H1 (cell line): Measurements from ENCODE around the gene TNRC6A. TPM values are rescaled to one million over a fixed set of nuclear protein-coding genes. Genes with fewer than 3 reads are reported as not detected.

Source experiments
- CTCF ChIA-PET: fragments of 300-600 bp; sonication (Branson Sonifier 250); formaldehyde crosslinking; loops from one replicate; lab custom pipeline; 2021; ENCODE audit not compliant: partially characterized antibody; lab: Charles Lee
- POLR2A ChIA-PET: fragments of 300-600 bp; sonication (Branson Sonifier 250); formaldehyde crosslinking; loops from one replicate; lab custom pipeline; 2021; ENCODE audit warnings: inconsistent platforms; ENCODE audit not compliant: partially characterized antibody; lab: Charles Lee
- DNase-seq, 2 experiments: peaks; one replicate each; pipeline versions ENCODE4 v3.0.0 to v3.0.0-alpha.2; 2010 to 2022; ENCODE audit warnings: low spot score in 2 of 2, low read depth in 1 of 2, mixed read lengths in 1 of 2
- FAIRE-seq: peaks from 2 replicates; lab custom pipeline; 2011; peaks lifted over from hg19 to GRCh38; lab: Jason Lieb, UNC
- H2AFZ ChIP-seq: 2 replicates; pipeline ENCODE4 v1.8.1; 2012; ENCODE audit warnings: low read length, inconsistent platforms
- H2AK5ac ChIP-seq: 2 replicates; pipeline ENCODE4 v1.6.1; 2013; ENCODE audit warnings: low read depth, low read length
- H2BK120ac ChIP-seq: replicated peaks from 2 replicates; pipeline ENCODE3; 2013; ENCODE audit warnings: low read depth, low read length, inconsistent platforms
- H2BK12ac ChIP-seq: 2 replicates; pipeline ENCODE4 v1.6.1; 2013; ENCODE audit warnings: low read depth, low read length
- H2BK15ac ChIP-seq: 2 replicates; pipeline ENCODE4 v1.6.1; 2013; ENCODE audit warnings: low read length
- H2BK20ac ChIP-seq: 2 replicates; pipeline ENCODE4 v1.6.1; 2013; ENCODE audit warnings: low read length
- H2BK5ac ChIP-seq: 2 replicates; pipeline ENCODE4 v1.6.1; 2013; ENCODE audit warnings: low read depth, low read length
- H3K14ac ChIP-seq: 2 replicates; pipeline ENCODE4 v1.6.1; 2013; ENCODE audit warnings: inconsistent platforms; ENCODE audit not compliant: insufficient read length
- H3K18ac ChIP-seq: 2 replicates; pipeline ENCODE4 v1.6.1; 2013; ENCODE audit warnings: low read length; ENCODE audit errors: extremely low read depth
- H3K23ac ChIP-seq: 2 replicates; pipeline ENCODE4 v1.6.1; 2013; ENCODE audit warnings: inconsistent platforms; ENCODE audit not compliant: insufficient read length
- H3K23me2 ChIP-seq: 2 replicates; pipeline ENCODE4 v1.6.1; 2013; ENCODE audit warnings: low read depth, low read length
- H3K27ac ChIP-seq: 2 replicates; pipeline ENCODE4 v1.6.1; 2011; ENCODE audit warnings: low read depth, low read length, inconsistent platforms
- H3K27me3 ChIP-seq, 4 experiments: replicated peaks in 1 of 4; 1 replicate in 1 of 4; 2 replicates in 3 of 4; pipeline versions ENCODE4 v1.6.1 to v1.8.1; 2011 to 2013; ENCODE audit warnings: low read length in 3 of 4, mild to moderate bottlenecking in 3 of 4, inconsistent platforms in 2 of 4, mixed read lengths in 2 of 4, moderate library complexity in 1 of 4; ENCODE audit not compliant: control insufficient read depth in 3 of 4, insufficient read depth in 3 of 4; ENCODE audit errors: extremely low read depth in 1 of 4
- H3K36me3 ChIP-seq, 4 experiments: 2 replicates each; pipeline versions ENCODE4 v1.6.1 to v1.8.1; 2011 to 2013; ENCODE audit warnings: mild to moderate bottlenecking in 4 of 4, low read length in 3 of 4, moderate library complexity in 2 of 4, control low read depth in 1 of 4, inconsistent platforms in 1 of 4; ENCODE audit not compliant: insufficient read depth in 4 of 4, control insufficient read depth in 2 of 4
- H3K4ac ChIP-seq: replicated peaks from 2 replicates; pipeline ENCODE3; 2013; ENCODE audit warnings: low read length, low read depth, mixed read lengths, inconsistent platforms; ENCODE audit not compliant: insufficient read length
- H3K4me1 ChIP-seq, 4 experiments: replicated peaks in 1 of 4; 1 replicate in 1 of 4; 2 replicates in 3 of 4; pipeline versions ENCODE4 v1.6.1 to v1.8.1; 2011 to 2013; ENCODE audit warnings: low read length in 3 of 4, inconsistent platforms in 2 of 4, mixed read lengths in 1 of 4; ENCODE audit not compliant: insufficient read depth in 4 of 4, control insufficient read depth in 3 of 4
- H3K4me2 ChIP-seq, 2 experiments: 2 replicates each; pipeline versions ENCODE4 v1.6.1 to v1.8.1; 2011 to 2013; ENCODE audit warnings: low read depth in 2 of 2, low read length in 2 of 2, control low read depth in 1 of 2, inconsistent platforms in 1 of 2, mild to moderate bottlenecking in 1 of 2; ENCODE audit not compliant: insufficient read depth in 1 of 2
- H3K4me3 ChIP-seq, 4 experiments: fragments of 200-600, 300-600 bp in 1 of 4; sonication (generic), shearing (Covaris generic), sonication (Bioruptor Twin) in 1 of 4; 2 replicates each; pipeline versions ENCODE4 v1.5.1 to v1.8.1; 2011 to 2016; ENCODE audit warnings: low read length in 4 of 4, low read depth in 3 of 4, control low read depth in 2 of 4, inconsistent platforms in 2 of 4, mild to moderate bottlenecking in 2 of 4, mixed read lengths in 1 of 4, moderate library complexity in 1 of 4; ENCODE audit not compliant: insufficient read depth in 2 of 4; ENCODE audit errors: extremely low read depth in 1 of 4
- H3K56ac ChIP-seq: replicated peaks from 2 replicates; pipeline ENCODE3; 2013; ENCODE audit warnings: low read depth, mild to moderate bottlenecking, mixed read lengths, low read length, inconsistent platforms; ENCODE audit not compliant: insufficient read length
- H3K79me1 ChIP-seq: 2 replicates; pipeline ENCODE4 v1.6.1; 2013; ENCODE audit warnings: low read depth, low read length, control low read depth
- H3K79me2 ChIP-seq, 2 experiments: 2 replicates each; pipeline versions ENCODE4 v1.6.1 to v1.8.1; 2012 to 2013; ENCODE audit warnings: low read length in 2 of 2, mild to moderate bottlenecking in 2 of 2, inconsistent platforms in 1 of 2; ENCODE audit not compliant: insufficient read depth in 2 of 2, control insufficient read depth in 1 of 2
- H3K9ac ChIP-seq, 4 experiments: replicated peaks in 1 of 4; 1 replicate in 1 of 4; 2 replicates in 3 of 4; pipeline versions ENCODE4 v1.6.1 to v1.8.1; 2011 to 2013; ENCODE audit warnings: low read depth in 3 of 4, low read length in 3 of 4, control low read depth in 2 of 4, mild to moderate bottlenecking in 2 of 4, moderate library complexity in 2 of 4, inconsistent platforms in 1 of 4; ENCODE audit errors: extremely low read depth in 1 of 4
- H3K9me3 ChIP-seq, 2 experiments: 2 replicates each; pipeline versions ENCODE4 v1.6.1 to v1.8.1; 2012 to 2013; ENCODE audit warnings: mild to moderate bottlenecking in 2 of 2, moderate library complexity in 2 of 2, control low read depth in 1 of 2, inconsistent platforms in 1 of 2, low read depth in 1 of 2, low read length in 1 of 2, mixed read lengths in 1 of 2; ENCODE audit not compliant: insufficient read depth in 2 of 2
- H4K20me1 ChIP-seq, 2 experiments: replicated peaks in 1 of 2; 2 replicates each; pipeline versions ENCODE3 to v1.8.1; 2011 to 2013; ENCODE audit warnings: inconsistent platforms in 2 of 2, low read length in 2 of 2, mild to moderate bottlenecking in 1 of 2; ENCODE audit not compliant: insufficient read depth in 2 of 2, control insufficient read depth in 1 of 2
- H4K5ac ChIP-seq: 2 replicates; pipeline ENCODE4 v1.6.1; 2013; ENCODE audit warnings: low read length, low read depth, mixed read lengths, inconsistent platforms; ENCODE audit not compliant: insufficient read length
- H4K8ac ChIP-seq: 2 replicates; pipeline ENCODE4 v1.8.0; 2013; ENCODE audit warnings: mild to moderate bottlenecking, moderate library complexity, low read length, inconsistent platforms; ENCODE audit not compliant: insufficient read depth; ENCODE audit errors: extremely low read depth
- H4K91ac ChIP-seq: replicated peaks from 2 replicates; pipeline ENCODE3; 2013; ENCODE audit warnings: low read length, mixed read lengths, inconsistent platforms; ENCODE audit not compliant: insufficient read length
- BACH1 ChIP-seq: IDR thresholded peaks from 2 replicates; pipeline ENCODE4 v1.6.1; 2012; ENCODE audit warnings: low read length, improper control_type of control experiment
- CBX8 ChIP-seq: fragments of 300-800, 300-1000 bp; sonication (generic); IDR thresholded peaks from 2 replicates; pipeline ENCODE4 v1.7.1; 2016; ENCODE audit warnings: low read depth, low read length, borderline replicate concordance
- KDM4A ChIP-seq: IDR thresholded peaks from one replicate; pipeline ENCODE4 v1.7.1; 2012; ENCODE audit warnings: low read depth, mild to moderate bottlenecking, moderate library complexity, low read length, inconsistent platforms; ENCODE audit not compliant: severe bottlenecking
- NANOG ChIP-seq: IDR thresholded peaks from 2 replicates; pipeline ENCODE4 v1.6.1; 2011; ENCODE audit warnings: low read length, low read depth, mild to moderate bottlenecking, inconsistent platforms; ENCODE audit not compliant: insufficient read depth, poor library complexity, severe bottlenecking
- POLR2AphosphoS5 ChIP-seq: IDR thresholded peaks from 2 replicates; pipeline ENCODE4 v1.6.1; 2011; ENCODE audit warnings: low read depth, low read length
- RBBP5 ChIP-seq: IDR thresholded peaks from 2 replicates; pipeline ENCODE4 v1.7.1; 2012; ENCODE audit warnings: low read depth, mild to moderate bottlenecking, inconsistent platforms, low read length, moderate library complexity, borderline replicate concordance
- RNF2 ChIP-seq: fragments of 200-900, 300-1000 bp; sonication (generic); IDR thresholded peaks from 2 replicates; pipeline ENCODE4 v1.7.1; 2016; ENCODE audit warnings: borderline replicate concordance, low read depth, mild to moderate bottlenecking, antibody characterized with exemption, low read length; ENCODE audit not compliant: poor library complexity, severe bottlenecking; ENCODE audit errors: missing control alignments
- ZNF274 ChIP-seq: IDR thresholded peaks from 2 replicates; pipeline ENCODE4 v1.7.0; 2012; ENCODE audit warnings: low read length, borderline replicate concordance; ENCODE audit errors: extremely low read depth
- WGBS, 2 experiments: shearing (Covaris generic) in 1 of 2; methylation state at CpG; one replicate each; pipeline versions ENCODE4 v1.1.6 to v1.1.7; 2013 to 2015; ENCODE audit warnings: low lambda C conversion rate in 2 of 2, mixed read lengths in 2 of 2, inconsistent platforms in 1 of 2, low coverage in 1 of 2, missing lambda C conversion rate in 1 of 2; ENCODE audit not compliant: insufficient replicate concordance in 2 of 2, insufficient coverage in 1 of 2, insufficient read length in 1 of 2; ENCODE audit errors: extremely low coverage in 1 of 2, missing lambda C conversion rate in 1 of 2; 5-methylcytosine and 5-hydroxymethylcytosine counted together
- polyA plus RNA-seq, 7 experiments: library from polyadenylated mRNA; depleted of rRNA in 3 of 7; stranded (reverse) in 5 of 7; unstranded in 2 of 7; fragments of >200 nt in 5 of 7; fragments of 200-250 nt in 2 of 7; gene quantifications; 1 replicate in 5 of 7; 2 replicates in 1 of 7; 4 replicates in 1 of 7; pipeline versions ENCODE4 v1.2.1 to v1.2.3, GENCODE V29; 2011 to 2013; ENCODE audit warnings: missing spikeins in 2 of 7, mixed read lengths in 2 of 7
- total RNA-seq: library from RNA; stranded (reverse); fragmentation: NEBNext Ultra II Directional; extraction: Animal tissue kit (Norgen Biotek cat#: 25700); gene quantifications from 2 replicates; pipeline ENCODE4 v1.2.1, GENCODE V29; 2021

TNRC6A gene
- total and polyA plus RNA-seq, 2 of the 8 experiments (the other 6 are each of a cell fraction or from before 2014, with no cell fraction given) = 67.6 to 103 TPM

DNA sequence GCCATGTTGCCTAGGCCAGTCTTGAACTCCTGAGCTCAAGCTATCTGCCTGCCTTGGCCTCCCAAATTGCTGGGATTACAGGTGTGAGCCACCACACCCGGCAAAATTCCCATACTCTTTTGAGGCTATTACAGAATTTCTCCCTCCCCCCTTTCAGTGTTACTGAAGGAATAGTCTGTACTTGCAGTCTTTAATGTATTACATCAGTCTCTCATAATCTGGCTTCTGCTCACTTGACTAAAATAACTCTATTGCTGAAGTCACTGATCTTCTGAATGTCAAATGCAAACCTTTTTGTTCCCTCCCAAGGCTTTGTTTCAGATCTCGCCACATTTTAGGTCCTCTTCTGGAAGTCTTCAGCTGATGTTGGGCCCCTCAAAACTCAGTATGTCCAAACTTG lies 51.8 kb downstream of the TNRC6A start:
- H3K79me2 ChIP-seq = peaks cover 0 to 84% of the 10 kb centered on the region in 2 experiments; a peak in 3 of 4 replicates
- no peak for FAIRE-seq
- H3K23me2 ChIP-seq = no peaks in the 10 kb centered on the region
- H3K27ac ChIP-seq = no peak overlapping the region
- H3K9me3 ChIP-seq = no peaks in the 10 kb centered on the region
- H3K18ac ChIP-seq = no peak overlapping the region
- H2AFZ ChIP-seq = no peak overlapping the region
- TF ChIP-seq NANOG = no peak
- no peak for TF ChIP-seq KDM4A
- no peak for TF ChIP-seq CBX8
- TF ChIP-seq RNF2 = no peak
- no peak for TF ChIP-seq RBBP5
- no peak for TF ChIP-seq POLR2AphosphoS5
- no peak for TF ChIP-seq ZNF274
- no peak for TF ChIP-seq BACH1
- H4K91ac ChIP-seq = no peak overlapping the region
- no peak overlapping the region for H3K9ac ChIP-seq
- no peaks in the 10 kb centered on the region for H3K79me1 ChIP-seq
- no peak overlapping the region for H4K8ac ChIP-seq
- H3K4me1 ChIP-seq = no peaks in the 10 kb centered on the region
- H2BK20ac ChIP-seq = no peak overlapping the region
- no peak overlapping the region for H3K4me3 ChIP-seq
- H2BK12ac ChIP-seq = no peak overlapping the region
- peaks cover 11 to 97% (median 61%) of the 10 kb centered on the region in 4 experiments for H3K36me3 ChIP-seq
- WGBS, 2 experiments = 94% methylated on average over 2 of the region's 2 CpGs; no CpG with 5 or more reads in 1 of the 2 experiments
- peaks cover 1 to 11% of the 10 kb centered on the region in 2 experiments for H4K20me1 ChIP-seq
- H3K14ac ChIP-seq = no peak overlapping the region
- H2AK5ac ChIP-seq = no peak overlapping the region
- no peak overlapping the region for H3K4ac ChIP-seq
- no peak overlapping the region for H3K56ac ChIP-seq
- DNase-seq = no peak
- H4K5ac ChIP-seq = no peak overlapping the region
- ChIA-PET POLR2A (interaction anchor here (0.6 to 1.0 kb wide), 3 partner anchors 35 to 145 kb away, joined by 3 to 4 read pairs (median 3); no protein-coding TSS in a partner anchor), CTCF (no interaction called here)
- no peak overlapping the region for H3K23ac ChIP-seq
- no peaks in the 10 kb centered on the region for H3K27me3 ChIP-seq
- no peak overlapping the region for H2BK15ac ChIP-seq
- no peak overlapping the region for H2BK5ac ChIP-seq
- H3K4me2 ChIP-seq = no peak overlapping the region
- no peak overlapping the region for H2BK120ac ChIP-seq
